ENCODE results near the gene PGM2. TPM values are rescaled to one million over a fixed set of nuclear protein-coding genes. Genes with fewer than 3 reads are reported as not detected.

The PGM2 gene
- polyA plus RNA-seq, 1 of the 3 experiments (the other 2 are of a cell fraction), result 12.7 TPM

- H3K4me1 ChIP-seq (ENCODE audit: control insufficient read depth in 1 of 2, insufficient read depth in 2 of 2, low read depth in 1 of 2, low read length in 1 of 2), result no peaks in the 10 kb centered on the region
- no peaks in the 10 kb centered on the region for H3K79me2 ChIP-seq (ENCODE audit: insufficient read depth)
- H3F3A ChIP-seq (replicated peaks; ENCODE audit: insufficient read depth), result peaks cover 5% of the 10 kb centered on the region
- 59% methylated on average over 5 of the region's 5 CpGs for WGBS (ENCODE audit: low lambda C conversion rate)
- no peak for DNase-seq
- no peaks in the 10 kb centered on the region for H3K36me3 ChIP-seq (replicated peaks in 1 of 2; ENCODE audit: control insufficient read depth in 1 of 2, insufficient read depth in 2 of 2, low read length in 1 of 2)
- TF ChIP-seq NRF1 (IDR thresholded peaks at IDR 0.05; ENCODE audit: low read depth, low read length) (no peak), FOSL2 (IDR thresholded peaks at IDR 0.05; ENCODE audit: borderline replicate concordance, low read depth) (no peak), IRF3 (IDR thresholded peaks at IDR 0.05; ENCODE audit: low read depth, low read length) (no peak), TEAD4 (IDR thresholded peaks at IDR 0.05; ENCODE audit: borderline replicate concordance, insufficient read depth) (no peak), CHD2 (IDR thresholded peaks at IDR 0.05; ENCODE audit: low read length, partially characterized antibody) (no peak), MEF2A (IDR thresholded peaks at IDR 0.05; ENCODE audit: borderline replicate concordance, low read depth) (no peak), EP300 (IDR thresholded peaks at IDR 0.05; ENCODE audit: borderline replicate concordance in 1 of 2, low read depth in 1 of 2, low read length in 1 of 2) (no peak), TAF1 (IDR thresholded peaks at IDR 0.05; ENCODE audit: borderline replicate concordance, low read depth, low read length) (no peak), POLR2AphosphoS5 (IDR thresholded peaks at IDR 0.05; ENCODE audit: low read depth, low read length) (no peak), EZH2phosphoT487 (IDR thresholded peaks at IDR 0.05; ENCODE audit: borderline replicate concordance, low read depth) (no peak), JUND (IDR thresholded peaks at IDR 0.05) (no peak), RCOR1 (IDR thresholded peaks at IDR 0.05; ENCODE audit: low read length) (no peak), ELF1 (IDR thresholded peaks at IDR 0.05) (no peak), GATA2 (CRISPR knock-in tag; IDR thresholded peaks at IDR 0.05) (no peak), SMC3 (IDR thresholded peaks at IDR 0.05; ENCODE audit: low read depth, low read length) (no peak), SIN3A (IDR thresholded peaks at IDR 0.05; ENCODE audit: borderline replicate concordance, low read depth, low read length) (no peak)
- TF ChIP-seq, protein P1, sequence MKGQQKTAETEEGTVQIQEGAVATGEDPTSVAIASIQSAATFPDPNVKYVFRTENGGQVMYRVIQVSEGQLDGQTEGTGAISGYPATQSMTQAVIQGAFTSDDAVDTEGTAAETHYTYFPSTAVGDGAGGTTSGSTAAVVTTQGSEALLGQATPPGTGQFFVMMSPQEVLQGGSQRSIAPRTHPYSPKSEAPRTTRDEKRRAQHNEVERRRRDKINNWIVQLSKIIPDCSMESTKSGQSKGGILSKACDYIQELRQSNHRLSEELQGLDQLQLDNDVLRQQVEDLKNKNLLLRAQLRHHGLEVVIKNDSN (IDR thresholded peaks at IDR 0.05; ENCODE audit: borderline replicate concordance, low read depth), result no peak
- TF ChIP-seq, protein P2, sequence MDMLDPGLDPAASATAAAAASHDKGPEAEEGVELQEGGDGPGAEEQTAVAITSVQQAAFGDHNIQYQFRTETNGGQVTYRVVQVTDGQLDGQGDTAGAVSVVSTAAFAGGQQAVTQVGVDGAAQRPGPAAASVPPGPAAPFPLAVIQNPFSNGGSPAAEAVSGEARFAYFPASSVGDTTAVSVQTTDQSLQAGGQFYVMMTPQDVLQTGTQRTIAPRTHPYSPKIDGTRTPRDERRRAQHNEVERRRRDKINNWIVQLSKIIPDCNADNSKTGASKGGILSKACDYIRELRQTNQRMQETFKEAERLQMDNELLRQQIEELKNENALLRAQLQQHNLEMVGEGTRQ (IDR thresholded peaks at IDR 0.05; ENCODE audit: borderline replicate concordance, low read depth, low read length), result no peak
- H3K4me3 ChIP-seq (ENCODE audit: low read depth in 2 of 2, low read length in 1 of 2), result no peak overlapping the region
- H3K9me2 ChIP-seq, result no peaks in the 10 kb centered on the region
- no peak overlapping the region for H2AFZ ChIP-seq (ENCODE audit: low read depth)
- no peaks in the 10 kb centered on the region for H4K20me1 ChIP-seq (ENCODE audit: insufficient read depth)
- CTCF ChIA-PET, result interaction anchor here (0.9 kb wide), 1 partner anchor 55 kb away, joined by 3 read pairs; the partner anchor contains the start of gene PGM2
- H3K27me3 ChIP-seq (ENCODE audit: insufficient read depth), result peaks cover 17% of the 10 kb centered on the region; the same call in 1 of the 2 replicates
- no peaks in the 10 kb centered on the region for H3K9me3 ChIP-seq
- no peak overlapping the region for H3K27ac ChIP-seq (ENCODE audit: low read depth in 2 of 2, low read length in 1 of 2)
- POLR2A ChIA-PET, result no interaction called here
- no peak overlapping the region for H3K9ac ChIP-seq
- H3K4me2 ChIP-seq, result no peak overlapping the region
These were observed 55.3 kb downstream of the PGM2 start for GRCh38 chr4:37881811-37882210.

All from SK-N-SH (cell line).